Measurements from ENCODE around the gene TEX28. TPM values are rescaled to one million over a fixed set of nuclear protein-coding genes. Genes with fewer than 3 reads are reported as not detected.

The TEX28 gene, protein sequence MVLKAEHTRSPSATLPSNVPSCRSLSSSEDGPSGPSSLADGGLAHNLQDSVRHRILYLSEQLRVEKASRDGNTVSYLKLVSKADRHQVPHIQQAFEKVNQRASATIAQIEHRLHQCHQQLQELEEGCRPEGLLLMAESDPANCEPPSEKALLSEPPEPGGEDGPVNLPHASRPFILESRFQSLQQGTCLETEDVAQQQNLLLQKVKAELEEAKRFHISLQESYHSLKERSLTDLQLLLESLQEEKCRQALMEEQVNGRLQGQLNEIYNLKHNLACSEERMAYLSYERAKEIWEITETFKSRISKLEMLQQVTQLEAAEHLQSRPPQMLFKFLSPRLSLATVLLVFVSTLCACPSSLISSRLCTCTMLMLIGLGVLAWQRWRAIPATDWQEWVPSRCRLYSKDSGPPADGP
- total RNA-seq = not detected in 2 replicates

GRCh38 chrX:154294791-154295574 lies at the start of gene TEX28:
TSS of gene TEX28 (minus strand) at chrX:154295124. CDS start at chrX:154292117, 3,007 bp downstream.

GRCh38 chrX:154295664-154296310 lies 863 bp upstream of the TEX28 start, which contains the start of gene TKTL1:
TSS of gene TKTL1 (plus strand) at chrX:154295795. CDS start at chrX:154295860, 65 bp downstream.

GRCh38 chrX:154257282-154257681 lies 37.6 kb downstream of the TEX28 start, which contains the start of gene OPN1MW3:
TSS of gene OPN1MW3 (plus strand) at chrX:154257582. CDS start at chrX:154257620, 38 bp downstream.

Other genes with a start within 250 kb of the TEX28 start
- 25.1 and 25.2 TPM in 2 replicates for gene MECP2, start 197.4 kb downstream of the TEX28 start, total RNA-seq
- gene OPN1LW, start 150.9 kb downstream of the TEX28 start, total RNA-seq = not detected in 2 replicates
- gene OPN1MW, start 112.5 kb downstream of the TEX28 start, total RNA-seq = not detected in 2 replicates
- gene OPN1MW2, start 75.4 kb downstream of the TEX28 start, total RNA-seq = not detected in 2 replicates
- gene OPN1MW3, start 37.5 kb downstream of the TEX28 start, total RNA-seq = not detected in 2 replicates
- 0.07 and 0.44 TPM in 2 replicates for gene TKTL1, start 671 bp upstream of the TEX28 start, total RNA-seq
- gene FLNA, start 79.5 kb upstream of the TEX28 start, total RNA-seq = 1,675 and 1,864 TPM in 2 replicates
- gene EMD, start 84.2 kb upstream of the TEX28 start, total RNA-seq = 61.8 and 75.8 TPM in 2 replicates
- 5,610 and 5,786 TPM in 2 replicates for gene RPL10, start 103.3 kb upstream of the TEX28 start, total RNA-seq
- gene DNASE1L1, start 114.1 kb upstream of the TEX28 start, total RNA-seq = 98.5 and 105 TPM in 2 replicates
- 22.0 and 22.3 TPM in 2 replicates for gene TAFAZZIN, start 116.4 kb upstream of the TEX28 start, total RNA-seq
- 69.8 and 73.5 TPM in 2 replicates for gene ATP6AP1, start 133.6 kb upstream of the TEX28 start, total RNA-seq
- 67.5 and 88.0 TPM in 2 replicates for gene GDI1, start 142.0 kb upstream of the TEX28 start, total RNA-seq
- 57.8 and 62.8 TPM in 2 replicates for gene FAM50A, start 149.0 kb upstream of the TEX28 start, total RNA-seq
- 4.5 and 4.9 TPM in 2 replicates for gene PLXNA3, start 163.2 kb upstream of the TEX28 start, total RNA-seq
- 39.2 and 46.4 TPM in 2 replicates for gene LAGE3, start 184.2 kb upstream of the TEX28 start, total RNA-seq
- gene UBL4A, start 191.5 kb upstream of the TEX28 start, total RNA-seq = 45.2 and 53.7 TPM in 2 replicates
- 35.6 and 40.2 TPM in 2 replicates for gene SLC10A3, start 195.5 kb upstream of the TEX28 start, total RNA-seq
- 26.4 and 27.4 TPM in 2 replicates for gene FAM3A, start 221.1 kb upstream of the TEX28 start, total RNA-seq

All from mammary microvascular endothelial cell (primary cell).